Measurements from ENCODE around the gene DAAM2.

- TF ChIP-seq JUN (IDR thresholded peaks at IDR 0.05) (no peak), POLR2A (IDR thresholded peaks at IDR 0.05; ENCODE audit: low read length) (no peak), MAX (IDR thresholded peaks at IDR 0.05) (no peak), EHMT2 (IDR thresholded peaks at IDR 0.05; ENCODE audit: low read depth) (no peak), CTCF (IDR thresholded peaks at IDR 0.05) (no peak), MAFK (IDR thresholded peaks at IDR 0.05; ENCODE audit: partially characterized antibody) (no peak), CHD2 (IDR thresholded peaks at IDR 0.05; ENCODE audit: low read length, partially characterized antibody) (no peak)
Measured at GRCh38 chr6:39922821-39923220, 130.6 kb downstream of the DAAM2 start.
